Naive thymus-derived CD8-positive, alpha-beta T cell (primary cell): ENCODE measurements around the gene APOO. TPM values are rescaled to one million over a fixed set of nuclear protein-coding genes. Genes with fewer than 3 reads are reported as not detected.

Source experiments
- ATAC-seq, 2 donors: fragments of 150-1000 bp; cut with Tn5 transposase in 1 of 2; sonication (Bioruptor Pico), chemical (Tn5 transposase) in 1 of 2; 1 replicate in 1 of 2; 2 replicates in 1 of 2; pipeline ENCODE4 v1.10.0; 2021; ENCODE audit warnings: mild to moderate bottlenecking in 2 of 2, moderate library complexity in 2 of 2
- POLR2A ChIA-PET: fragments of 350-600 bp; sonication (Branson Sonifier 250); formaldehyde crosslinking; loops from one replicate; lab custom pipeline; 2021; ENCODE audit warnings: antibody characterized with exemption; lab: Charles Lee
- DNase-seq, 10 donors: peaks; one replicate each; pipeline versions ENCODE4 v3.0.0 to v3.0.0-alpha.2; 2020 to 2022
- H3K27ac Mint-ChIP-seq, 10 donors: one replicate each; pipeline ENCODE4 v1.8.0; 2020 to 2022; ENCODE audit warnings: mild to moderate bottlenecking in 10 of 10, mixed read lengths in 10 of 10, moderate library complexity in 4 of 10, inconsistent platforms in 1 of 10
- H3K27me3 Mint-ChIP-seq, 5 donors: one replicate each; pipeline ENCODE4 v1.8.0; 2021 to 2022; ENCODE audit warnings: mixed read lengths in 5 of 5
- H3K36me3 Mint-ChIP-seq, 3 donors: one replicate each; pipeline ENCODE4 v1.8.0; 2020 to 2022; ENCODE audit warnings: mixed read lengths in 3 of 3, mild to moderate bottlenecking in 2 of 3, inconsistent platforms in 1 of 3
- H3K4me1 Mint-ChIP-seq, 4 donors: one replicate each; pipeline ENCODE4 v1.8.0; 2021 to 2022; ENCODE audit warnings: mixed read lengths in 4 of 4
- H3K4me3 Mint-ChIP-seq, 10 donors: one replicate each; pipeline ENCODE4 v1.8.0; 2020 to 2022; ENCODE audit warnings: mild to moderate bottlenecking in 10 of 10, mixed read lengths in 10 of 10, moderate library complexity in 6 of 10, inconsistent platforms in 1 of 10
- H3K9me3 Mint-ChIP-seq, 9 donors: one replicate each; pipeline ENCODE4 v1.8.0; 2020 to 2022; ENCODE audit warnings: mixed read lengths in 9 of 9, mild to moderate bottlenecking in 3 of 9, inconsistent platforms in 1 of 9, moderate library complexity in 1 of 9
- polyA plus RNA-seq, 3 donors: library from polyadenylated mRNA; unstranded; fragments of 300-500 nt; fragmentation: Illumina TruSeq; gene quantifications; one replicate each; pipeline ENCODE4 v1.2.3, GENCODE V29; 2021
- total RNA-seq, 8 experiments: library from RNA in 2 of 8; stranded (reverse) in 2 of 8; gene quantifications; one replicate each; pipeline ENCODE4 v1.2.3 and lab custom pipeline; 2021 to 2026

APOO gene
- total and polyA plus RNA-seq, 5 experiments from 2014 or later, result 6.8 to 20.2 (median 15.9) TPM

DNA sequence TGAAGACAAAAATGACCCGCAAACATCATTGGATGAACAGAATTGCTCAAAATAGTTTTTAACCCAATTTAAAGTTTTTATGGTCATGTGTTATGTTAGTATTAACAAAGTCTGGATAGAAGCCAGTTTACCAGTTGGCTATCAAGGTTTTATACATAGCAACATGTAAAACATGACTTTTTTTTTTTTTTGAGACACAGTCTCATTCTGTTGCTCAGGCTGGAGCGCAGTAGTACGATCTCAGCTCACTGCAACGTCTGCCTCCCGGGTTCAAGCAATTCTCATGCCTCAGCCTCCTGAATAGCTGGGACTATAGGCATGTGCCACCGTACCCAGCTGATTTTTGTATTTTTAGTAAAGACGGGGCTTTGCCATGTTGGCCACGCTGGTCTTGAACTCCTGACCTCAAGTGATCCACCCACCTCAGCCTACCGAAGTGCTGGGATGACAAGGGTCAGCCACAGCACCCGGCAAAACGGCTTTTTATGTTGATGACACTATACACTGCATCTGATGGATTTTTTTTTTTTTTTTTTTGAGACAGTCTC lies 121.4 kb downstream of the APOO start:
- ATAC-seq (no peak), DNase-seq (no peak)
- Mint-ChIP-seq H3K9me3 (peaks cover 0 to 7% (median 0%) of the 10 kb centered on the region in 9 donors), H3K4me3 (no peak overlapping the region), H3K27me3 (no peaks in the 10 kb centered on the region), H3K36me3 (peaks cover 12 to 33% (median 14%) of the 10 kb centered on the region in 3 donors), H3K4me1 (peaks cover 13 to 41% (median 28%) of the 10 kb centered on the region in 4 donors), H3K27ac (peak overlapping the region in 2 of 10 donors; percentile 41 to 85)
- POLR2A ChIA-PET, result no interaction called here

DNA sequence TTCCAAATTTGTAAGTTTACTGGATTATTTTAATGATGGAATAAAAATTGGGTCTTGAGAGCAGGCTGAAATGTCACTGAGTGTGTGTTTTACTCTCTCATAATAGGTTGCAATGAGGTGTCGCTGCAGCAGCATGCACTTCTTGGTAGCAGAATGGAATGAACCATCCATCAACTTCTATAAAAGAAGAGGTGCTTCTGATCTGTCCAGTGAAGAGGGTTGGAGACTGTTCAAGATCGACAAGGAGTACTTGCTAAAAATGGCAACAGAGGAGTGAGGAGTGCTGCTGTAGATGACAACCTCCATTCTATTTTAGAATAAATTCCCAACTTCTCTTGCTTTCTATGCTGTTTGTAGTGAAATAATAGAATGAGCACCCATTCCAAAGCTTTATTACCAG lies 122.2 kb downstream of the APOO start:
- POLR2A ChIA-PET, result no interaction called here
- Mint-ChIP-seq H3K4me3 (peak overlapping the region in 9 of 10 donors; percentile 4 to 98 (median 94)), H3K36me3 (peaks cover 12 to 33% (median 14%) of the 10 kb centered on the region in 3 donors), H3K27me3 (no peaks in the 10 kb centered on the region), H3K9me3 (peaks cover 0 to 7% (median 0%) of the 10 kb centered on the region in 9 donors), H3K4me1 (peaks cover 13 to 45% (median 29%) of the 10 kb centered on the region in 4 donors), H3K27ac (peak overlapping the region in 5 of 10 donors; percentile 9 to 99 (median 80))
- DNase-seq (no peak), ATAC-seq (no peak)

DNA sequence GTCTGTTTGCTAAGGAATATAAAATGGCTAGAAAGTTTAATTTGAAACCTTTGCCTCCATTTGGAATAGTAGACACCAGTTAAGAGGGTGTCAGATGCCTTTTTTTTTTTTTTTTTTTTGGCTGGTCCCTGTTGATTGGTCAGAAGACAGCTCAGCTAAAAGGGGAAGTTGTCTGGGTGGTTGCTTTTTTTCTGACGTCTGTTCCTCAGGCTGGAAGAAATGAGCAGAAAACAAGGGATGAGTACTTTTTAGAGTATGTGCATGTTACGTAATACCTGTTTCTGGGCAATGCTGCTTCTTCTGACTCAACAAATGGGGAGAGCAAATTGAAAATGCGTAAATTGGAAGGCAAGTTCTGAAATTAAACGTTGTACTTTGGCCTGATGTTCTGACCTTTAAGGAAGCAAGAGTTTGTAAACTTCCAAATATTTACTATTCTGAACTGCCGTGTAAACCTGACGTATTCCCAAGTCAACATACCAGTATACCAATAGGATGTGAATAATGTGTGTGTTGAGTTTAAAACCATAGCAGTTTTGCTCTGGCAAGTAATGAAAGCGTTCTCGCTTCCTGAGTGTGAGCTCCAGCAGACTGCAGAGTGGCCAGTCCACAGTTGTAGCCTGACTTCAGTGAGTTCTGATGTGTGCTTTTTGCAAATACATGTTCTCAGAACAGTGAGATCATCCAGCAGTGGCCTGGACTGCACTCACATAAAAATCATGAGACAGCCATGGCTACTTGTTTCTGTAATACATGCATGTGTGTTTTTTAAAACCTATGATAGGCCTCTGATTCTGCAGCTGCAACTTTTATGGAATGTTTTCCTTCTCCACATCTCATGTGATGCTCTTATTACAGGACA lies 123.0 kb downstream of the APOO start:
- Mint-ChIP-seq H3K36me3 (peaks cover 12 to 33% (median 14%) of the 10 kb centered on the region in 3 donors), H3K9me3 (peaks cover 0 to 7% (median 0%) of the 10 kb centered on the region in 9 donors), H3K27me3 (no peaks in the 10 kb centered on the region), H3K4me3 (peak overlapping the region; percentile 90 to 98 (median 95)), H3K27ac (peak overlapping the region; percentile 90 to 99 (median 98)), H3K4me1 (peaks cover 13 to 45% (median 29%) of the 10 kb centered on the region in 4 donors)
- DNase-seq (no peak), ATAC-seq (no peak)
- POLR2A ChIA-PET, result interaction anchor here (2.1 to 3.4 kb wide), 4 partner anchors 12 to 270 kb away, joined by 19 to 27 read pairs (median 20); partner anchors contain the start of genes ACOT9, APOO, CXorf58 and EIF2S3

DNA sequence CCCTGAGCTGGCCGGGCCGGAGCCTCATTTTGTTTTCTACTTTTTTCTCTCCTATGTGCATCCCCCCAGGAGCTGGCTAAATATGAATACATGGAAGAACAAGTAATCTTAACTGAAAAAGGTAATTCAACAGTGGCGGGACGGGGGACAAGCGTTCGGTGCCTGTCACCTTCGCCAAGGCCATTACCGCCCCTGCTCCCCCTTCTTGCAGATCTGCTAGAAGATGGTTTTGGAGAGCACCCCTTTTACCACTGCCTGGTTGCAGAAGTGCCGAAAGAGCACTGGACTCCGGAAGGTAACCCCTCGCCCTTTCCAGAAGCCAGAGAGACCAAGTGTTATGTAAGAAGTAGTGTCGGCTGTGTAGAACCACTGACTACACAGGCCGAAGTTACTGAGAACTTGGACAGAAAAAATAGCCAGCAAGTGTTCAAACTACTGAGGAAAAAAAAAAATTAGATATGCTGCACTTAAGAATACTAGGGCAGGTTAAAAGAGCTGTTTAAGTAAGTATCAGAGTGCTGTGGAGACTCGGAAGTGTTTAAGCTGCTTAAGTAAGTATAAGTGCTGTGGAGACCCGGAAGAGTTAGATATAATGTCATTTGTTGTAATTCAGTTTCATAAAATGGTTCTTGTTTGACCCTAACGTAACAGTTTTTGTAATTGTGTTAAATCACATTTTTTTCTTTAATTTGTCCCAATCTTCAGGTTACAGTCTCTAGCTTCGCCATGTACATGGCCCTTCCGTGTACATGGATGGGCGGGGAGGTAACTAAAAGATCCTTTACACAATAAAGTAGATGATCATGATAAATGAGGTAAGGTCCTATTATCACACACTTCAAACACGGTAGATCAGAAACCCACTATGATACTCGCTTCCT lies 123.9 kb downstream of the APOO start:
- ATAC-seq, result no peak
- POLR2A ChIA-PET, result interaction anchor here (1.0 to 3.4 kb wide), 8 partner anchors 11 to 271 kb away, joined by 3 to 27 read pairs (median 14); partner anchors contain the start of genes ACOT9, APOO, CXorf58 and EIF2S3

More for the DNA sequence above, 123.9 kb downstream of the APOO start:
- Mint-ChIP-seq H3K9me3 (peaks cover 0 to 7% (median 0%) of the 10 kb centered on the region in 9 donors), H3K27me3 (no peaks in the 10 kb centered on the region), H3K27ac (peak overlapping the region; percentile 90 to 99 (median 98)), H3K36me3 (peaks cover 12 to 33% (median 14%) of the 10 kb centered on the region in 3 donors), H3K4me1 (peaks cover 13 to 45% (median 29%) of the 10 kb centered on the region in 4 donors), H3K4me3 (peak overlapping the region; percentile 90 to 98 (median 95))
- DNase-seq, result peak in 3 of 10 donors; percentile 25 to 27 (median 26)

Other genes starting within 250 kb of the APOO start
- 1 to 10 TPM; 9.0 to 9.9 TPM for gene PRDX4, start 240.4 kb downstream of the APOO start, total RNA-seq
- gene PRDX4, start 240.4 kb downstream of the APOO start, polyA plus RNA-seq, result 10 to 100 TPM; 33.0 to 45.1 (median 44.3) TPM
- gene ACOT9, start 164.7 kb downstream of the APOO start, total RNA-seq, result 10 to 100 TPM; 14.4 to 14.8 TPM
- 10 to 100 TPM in 1 of 3 donors, 1 to 10 TPM in 2; 5.9 to 13.0 (median 7.5) TPM for gene ACOT9, start 164.7 kb downstream of the APOO start, polyA plus RNA-seq
- gene SAT1, start 124.8 kb downstream of the APOO start, total RNA-seq, result 100 to 1,000 TPM; 116 to 121 TPM
- 10 to 100 TPM; 50.1 to 91.0 (median 83.3) TPM for gene SAT1, start 124.8 kb downstream of the APOO start, polyA plus RNA-seq
- gene CXorf58, start 68 bp upstream of the APOO start, total RNA-seq, result not detected
- not detected for gene CXorf58, start 68 bp upstream of the APOO start, polyA plus RNA-seq
- gene KLHL15, start 119.2 kb upstream of the APOO start, total RNA-seq, result 1 to 10 TPM; 8.8 to 8.9 TPM
- 1 to 10 TPM; 1.8 to 2.7 (median 2.5) TPM for gene KLHL15, start 119.2 kb upstream of the APOO start, polyA plus RNA-seq
- 100 to 1,000 TPM; 267 to 283 TPM for gene EIF2S3, start 147.0 kb upstream of the APOO start, total RNA-seq
- gene EIF2S3, start 147.0 kb upstream of the APOO start, polyA plus RNA-seq, result 100 to 1,000 TPM; 123 to 148 (median 141) TPM
- gene ZFX, start 241.8 kb upstream of the APOO start, total RNA-seq, result 10 to 100 TPM; 71.1 to 75.1 TPM
- gene ZFX, start 241.8 kb upstream of the APOO start, polyA plus RNA-seq, result 10 to 100 TPM; 30.3 to 32.4 (median 30.4) TPM